C4-2B (cell line): Measurements from ENCODE around the gene MICAL2.

ENCODE experiments used
- CTCF ChIP-seq: fragments of 450-650 bp; conservative IDR thresholded peaks from 2 replicates; pipeline ENCODE4 v1.5.1; 2017; ENCODE audit warnings: mild to moderate bottlenecking
- ZFX ChIP-seq: fragments of 450-650 bp; IDR thresholded peaks from 2 replicates; pipeline ENCODE4 v1.6.1; 2017

- TF ChIP-seq CTCF (no peak), ZFX (no peak)
Measured at GRCh38 chr11:12160231-12160630, 49.8 kb downstream of the MICAL2 start.
